Stimulated activated CD8-positive, alpha-beta memory T cell treated with anti-CD3 and anti-CD28 coated beads, Interleukin-12 subunit alpha, Interleukin-12 subunit beta, amount 100 ng/mL, for 24 hours (primary cell): Measurements from ENCODE around the gene CAMK2D.

Source experiments
- DNase-seq: peaks from one replicate; pipeline ENCODE4 v3.0.0-alpha.2; 2020; ENCODE audit errors: extremely low read depth

Gene CAMK2D

GRCh38 chr4:113472864-113473263 lies 288.7 kb downstream of the CAMK2D start:
- no peak for DNase-seq

GRCh38 chr4:113471146-113471860 lies 290.2 kb downstream of the CAMK2D start:
- no peak for DNase-seq

- DNase-seq = no peak
These were observed 291.6 kb downstream of the CAMK2D start for GRCh38 chr4:113469926-113470325.

GRCh38 chr4:113469023-113469390 lies 292.5 kb downstream of the CAMK2D start:
- DNase-seq = no peak

- no peak for DNase-seq
These were observed 293.1 kb downstream of the CAMK2D start for GRCh38 chr4:113468165-113469022.

GRCh38 chr4:113467581-113467980 lies 294.0 kb downstream of the CAMK2D start:
- no peak for DNase-seq

- no peak for DNase-seq
These were observed 299.3 kb downstream of the CAMK2D start for GRCh38 chr4:113462286-113462685.

GRCh38 chr4:113461281-113461680 lies 300.3 kb downstream of the CAMK2D start:
- no peak for DNase-seq

- no peak for DNase-seq
These were observed 303.7 kb downstream of the CAMK2D start for GRCh38 chr4:113457886-113458285.

- no peak for DNase-seq
These were observed 304.4 kb downstream of the CAMK2D start for GRCh38 chr4:113457121-113457520.

- DNase-seq = no peak
These were observed 306.5 kb downstream of the CAMK2D start for GRCh38 chr4:113455061-113455460.

- no peak for DNase-seq
These were observed 308.5 kb downstream of the CAMK2D start for GRCh38 chr4:113452868-113453620.

- DNase-seq = no peak
These were observed 309.4 kb downstream of the CAMK2D start for GRCh38 chr4:113452152-113452551.

- DNase-seq = no peak
These were observed 311.1 kb downstream of the CAMK2D start for GRCh38 chr4:113450295-113451080.

- no peak for DNase-seq
These were observed 312.0 kb downstream of the CAMK2D start for GRCh38 chr4:113449410-113449974.

- DNase-seq = no peak
These were observed 313.8 kb downstream of the CAMK2D start for GRCh38 chr4:113447769-113448168.

GRCh38 chr4:113447061-113447460 lies 314.5 kb downstream of the CAMK2D start:
- DNase-seq = no peak

- DNase-seq = no peak
These were observed 315.5 kb downstream of the CAMK2D start for GRCh38 chr4:113446019-113446418.

- no peak for DNase-seq
These were observed 316.3 kb downstream of the CAMK2D start for GRCh38 chr4:113445286-113445685.

GRCh38 chr4:113444386-113444785 lies 317.2 kb downstream of the CAMK2D start:
- DNase-seq = no peak

GRCh38 chr4:113442826-113443225 lies 318.7 kb downstream of the CAMK2D start:
- no peak for DNase-seq
